ENCODE results near the gene RYR2. TPM values are rescaled to one million over a fixed set of nuclear protein-coding genes. Genes with fewer than 3 reads are reported as not detected.

The RYR2 gene
- total RNA-seq, 1 donor from 2014 or later, result 0.10 TPM

- no peak for DNase-seq (ENCODE audit: low read depth)
These were observed 630.0 kb downstream of the RYR2 start for GRCh38 chr1:237671935-237672334.

- DNase-seq (ENCODE audit: low read depth), result peak; percentile 43
These were observed 630.8 kb downstream of the RYR2 start for GRCh38 chr1:237672748-237673147.

- no peak for DNase-seq (ENCODE audit: low read depth)
These were observed 631.6 kb downstream of the RYR2 start for GRCh38 chr1:237673631-237674030.

DNA sequence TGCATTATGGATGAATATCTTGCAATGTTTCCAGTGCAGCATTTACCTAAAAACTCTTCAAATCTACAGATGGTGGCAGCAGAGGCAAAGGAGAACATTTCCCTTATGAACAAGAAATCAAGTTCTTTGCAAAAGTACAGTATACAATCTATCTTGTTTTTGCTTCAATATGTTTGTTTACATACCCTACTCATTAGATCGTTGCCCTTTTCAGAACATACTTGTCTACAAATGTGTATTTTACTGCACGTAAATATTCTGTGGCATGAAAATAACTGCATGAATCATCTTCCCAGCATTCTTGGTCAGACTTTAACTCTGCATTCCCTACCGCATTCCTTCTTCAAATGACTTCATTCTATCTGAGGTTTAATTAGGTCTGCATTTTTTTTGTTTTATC lies 636.0 kb downstream of the RYR2 start:
- peak; percentile 85 for DNase-seq (ENCODE audit: low read depth)

GRCh38 chr1:237679687-237680086 lies 637.7 kb downstream of the RYR2 start:
- DNase-seq (ENCODE audit: low read depth), result no peak

- DNase-seq (ENCODE audit: low read depth), result no peak
These were observed 639.2 kb downstream of the RYR2 start for GRCh38 chr1:237681210-237681609.

- DNase-seq (ENCODE audit: low read depth), result no peak
These were observed 642.3 kb downstream of the RYR2 start for GRCh38 chr1:237684236-237684635.

GRCh38 chr1:237685551-237685950 lies 643.6 kb downstream of the RYR2 start:
- no peak for DNase-seq (ENCODE audit: low read depth)

DNA sequence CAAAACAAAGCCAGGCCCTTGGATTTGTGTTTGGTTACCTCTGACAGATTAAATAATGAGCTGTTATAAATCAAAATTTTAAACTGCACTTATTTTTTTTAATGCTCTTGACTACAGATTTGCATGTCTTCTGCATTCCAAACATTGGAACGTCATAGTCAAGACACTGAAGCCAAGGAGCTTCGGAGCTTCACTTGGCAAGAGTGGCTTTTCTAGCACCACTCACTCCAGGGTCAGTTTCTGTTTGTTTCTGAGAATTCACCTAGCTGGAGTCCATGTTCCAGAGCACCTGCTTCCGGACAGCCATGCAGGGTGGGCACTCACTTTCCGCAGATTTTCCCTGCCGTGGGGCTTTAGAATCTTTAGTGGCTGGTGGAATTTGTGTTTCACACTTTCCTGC lies 645.8 kb downstream of the RYR2 start:
- no peak for DNase-seq (ENCODE audit: low read depth)

DNA sequence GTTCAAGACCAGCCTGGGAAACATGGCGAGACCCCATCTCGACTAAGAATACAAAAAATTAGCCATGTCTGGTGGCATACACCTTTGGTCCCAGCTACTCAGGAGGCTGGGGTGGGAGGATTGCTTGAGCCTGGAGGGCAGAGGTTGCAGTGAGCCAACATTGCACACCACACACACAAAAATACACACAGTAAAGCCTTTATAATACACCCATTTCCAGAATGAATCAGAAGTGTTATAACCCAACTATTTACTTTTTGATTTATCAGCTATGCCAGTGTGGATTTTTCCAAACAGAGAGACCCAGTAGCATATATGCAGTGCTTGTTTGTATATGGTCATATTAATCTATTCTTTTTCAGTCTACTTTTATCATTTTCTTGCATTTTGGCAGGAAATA lies 648.7 kb downstream of the RYR2 start:
- no peak for DNase-seq (ENCODE audit: low read depth)

DNA sequence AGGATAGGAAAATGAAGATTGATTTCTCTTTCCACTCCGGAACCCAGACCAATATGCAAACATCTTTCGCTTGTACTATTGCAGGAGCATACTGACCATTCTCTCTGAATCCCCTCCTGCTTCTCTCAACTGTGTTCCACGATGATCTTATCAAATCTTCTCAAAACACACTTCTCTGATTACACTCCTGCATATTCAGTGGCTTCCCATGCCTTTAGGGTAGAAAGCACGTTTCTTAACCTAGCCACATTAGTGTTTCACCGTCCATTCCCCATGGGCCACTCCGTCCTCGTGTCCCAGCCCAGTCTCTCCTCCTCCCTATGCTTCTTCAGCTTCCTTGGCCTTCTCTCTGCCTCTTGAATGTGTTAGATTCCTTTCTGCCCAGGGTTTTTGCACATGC lies 650.3 kb downstream of the RYR2 start:
- no peak for DNase-seq (ENCODE audit: low read depth)

GRCh38 chr1:237695878-237696277 lies 653.9 kb downstream of the RYR2 start:
- no peak for DNase-seq (ENCODE audit: low read depth)

- DNase-seq (ENCODE audit: low read depth), result no peak
These were observed 658.2 kb downstream of the RYR2 start for GRCh38 chr1:237700181-237700580.

GRCh38 chr1:237701534-237701933 lies 659.5 kb downstream of the RYR2 start:
- no peak for DNase-seq (ENCODE audit: low read depth)

- DNase-seq (ENCODE audit: low read depth), result no peak
These were observed 660.2 kb downstream of the RYR2 start for GRCh38 chr1:237702161-237702560.

DNA sequence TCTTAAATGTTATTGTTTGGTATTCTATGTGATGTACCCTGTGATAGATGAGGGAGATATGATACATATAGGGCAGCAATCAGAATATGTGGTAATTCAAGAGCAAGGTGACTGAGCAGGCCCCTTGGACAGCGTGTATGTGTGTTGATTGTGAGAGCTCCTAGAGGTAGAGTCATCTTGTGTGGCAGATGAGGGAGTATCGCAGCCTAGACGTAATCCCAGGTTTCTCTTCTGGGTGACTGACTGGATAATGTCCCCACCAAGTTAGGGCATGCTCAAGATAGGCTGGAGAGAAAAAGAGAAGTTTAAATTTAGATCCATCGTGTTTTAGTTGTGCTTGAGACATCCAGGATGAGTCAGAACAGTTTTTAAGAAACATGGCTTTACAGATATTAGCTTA lies 663.5 kb downstream of the RYR2 start:
- no peak for DNase-seq (ENCODE audit: low read depth)

DNA sequence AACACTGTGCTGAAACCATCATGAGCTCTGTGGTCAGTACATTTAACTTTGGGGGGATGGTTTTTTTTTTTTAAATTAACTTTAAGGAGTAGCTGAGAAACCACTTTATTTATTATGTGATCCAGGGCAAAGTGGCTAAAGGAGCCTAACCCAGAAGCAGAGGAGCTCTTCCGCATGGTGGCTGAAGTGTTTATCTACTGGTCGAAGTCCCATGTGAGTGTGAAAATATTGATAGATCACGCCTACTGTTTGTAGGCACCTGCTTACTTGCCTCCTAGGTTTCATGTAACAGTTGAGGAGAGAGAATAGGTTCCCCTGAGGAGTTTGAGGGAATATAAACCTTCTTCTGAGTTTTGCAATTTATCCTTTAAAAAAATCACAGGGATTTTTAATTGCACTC lies 667.4 kb downstream of the RYR2 start:
- no peak for DNase-seq (ENCODE audit: low read depth)

GRCh38 chr1:237711281-237711680 lies 669.3 kb downstream of the RYR2 start:
- no peak for DNase-seq (ENCODE audit: low read depth)

DNA sequence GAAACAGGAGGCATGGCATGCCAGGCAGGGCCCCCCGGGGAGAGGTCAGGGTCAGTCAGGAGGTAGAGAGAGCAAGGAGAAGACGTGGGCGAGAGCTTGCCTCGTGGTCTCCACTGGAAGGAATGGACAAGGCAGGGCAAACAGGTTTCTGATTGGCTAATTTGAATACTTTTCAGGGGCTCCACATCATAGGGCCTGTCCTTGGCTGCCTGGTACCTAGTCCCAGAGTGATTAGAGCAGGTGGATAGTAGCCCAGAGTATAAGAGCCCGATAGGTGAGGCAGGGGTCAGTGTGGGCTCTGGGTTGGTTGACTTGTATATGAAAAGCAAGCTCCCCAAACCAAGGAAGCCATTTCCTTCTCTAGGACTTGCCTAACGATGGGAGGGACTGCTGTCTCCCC lies 670.1 kb downstream of the RYR2 start:
- no peak for DNase-seq (ENCODE audit: low read depth)

DNA sequence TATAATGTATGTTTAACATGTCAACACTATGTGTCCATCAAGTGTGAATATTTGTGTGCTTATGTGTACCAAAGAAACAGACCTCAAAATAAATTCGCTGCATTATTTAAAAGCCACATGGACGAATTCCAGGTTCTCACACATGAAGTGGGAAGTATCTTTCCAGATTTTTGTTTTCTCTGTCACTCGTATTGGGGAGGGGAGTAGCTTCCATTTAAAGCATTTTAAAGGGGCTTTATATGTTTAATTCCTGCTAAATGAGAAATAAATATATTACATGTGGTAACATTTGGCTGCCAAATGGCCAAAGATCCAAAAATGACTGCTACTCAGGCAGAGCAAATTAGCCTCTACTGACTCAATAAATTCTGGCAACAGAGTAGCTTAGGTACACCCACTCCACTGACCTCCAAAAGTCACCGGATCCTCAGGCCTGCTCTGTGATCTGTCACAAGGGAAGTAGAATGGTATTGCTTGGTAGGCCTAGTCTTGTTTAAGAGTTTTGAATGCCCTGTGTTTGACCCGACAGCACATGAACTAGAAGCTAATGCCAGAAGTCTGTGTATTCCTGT lies 670.7 kb downstream of the RYR2 start:
- no peak for DNase-seq (ENCODE audit: low read depth)

DNA sequence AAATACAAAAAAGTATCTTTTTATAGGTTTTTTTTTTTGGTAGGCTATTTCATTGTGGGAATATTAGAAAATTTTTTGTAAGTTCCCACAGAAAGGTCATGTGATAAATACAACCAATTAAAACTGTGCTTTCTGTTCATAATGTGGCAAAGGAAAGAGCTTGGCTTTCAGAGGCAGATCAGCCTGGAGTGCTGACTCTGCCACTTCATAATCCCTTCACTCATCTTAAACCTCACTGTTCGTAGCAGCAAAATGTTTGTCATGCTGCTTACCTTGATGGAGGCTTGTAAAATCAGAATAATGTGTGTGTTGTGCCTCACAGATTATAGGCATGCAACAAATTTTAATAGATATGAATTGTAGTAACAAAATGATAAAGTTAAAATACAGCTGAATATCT lies 671.9 kb downstream of the RYR2 start:
- peak; percentile 19 for DNase-seq (ENCODE audit: low read depth)

DNA sequence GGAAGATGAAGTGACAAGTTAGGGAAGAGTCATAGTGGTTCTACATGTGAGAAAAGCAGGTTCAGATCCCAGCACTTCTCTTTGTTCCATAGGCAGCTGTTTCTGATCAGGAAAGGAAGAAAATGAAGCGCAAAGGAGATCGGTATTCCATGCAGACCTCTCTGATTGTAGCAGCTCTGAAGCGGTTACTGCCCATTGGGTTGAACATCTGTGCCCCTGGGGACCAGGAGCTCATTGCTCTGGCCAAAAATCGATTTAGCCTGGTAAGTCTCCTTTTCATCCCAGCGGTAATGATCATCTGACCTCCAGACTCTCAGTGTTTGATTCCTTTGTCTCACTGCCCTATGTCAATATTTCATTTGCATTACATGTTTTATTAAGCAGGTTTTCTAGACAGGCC lies 675.1 kb downstream of the RYR2 start:
- no peak for DNase-seq (ENCODE audit: low read depth)

- DNase-seq (ENCODE audit: low read depth), result no peak
These were observed 688.9 kb downstream of the RYR2 start for GRCh38 chr1:237730826-237731350.

DNA sequence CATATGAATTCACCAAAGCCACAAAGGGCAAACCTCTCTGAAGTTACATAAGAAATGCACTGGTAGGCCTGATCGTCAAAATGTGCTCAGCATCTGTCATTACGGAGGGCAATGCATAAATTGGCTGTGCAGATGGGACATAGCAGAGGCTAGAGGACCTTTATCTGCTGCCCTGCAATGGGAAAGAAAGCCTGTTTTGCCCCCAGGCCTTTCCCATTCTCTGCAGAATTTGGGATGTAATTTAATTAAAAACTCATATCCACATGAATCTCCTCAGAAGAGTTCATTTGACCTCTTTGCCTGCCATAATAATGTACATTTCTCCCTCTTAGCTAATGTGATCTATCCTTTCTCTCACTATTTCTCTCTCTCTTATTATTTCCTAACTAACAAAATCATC lies 690.7 kb downstream of the RYR2 start:
- DNase-seq (ENCODE audit: low read depth), result no peak
